Activated CD4-positive, alpha-beta T cell treated with anti-CD3 and anti-CD28 coated beads, Interleukin-10, Interleukin-2, amounts not matched to agents 100 ng/mL and 50 ng/mL, durations not matched to agents 16 hours and 8 hours (primary cell): ENCODE measurements around the gene FBLN2.

Experiments
- DNase-seq: peaks from one replicate; pipeline ENCODE4 v3.0.0-alpha.2; 2020

The FBLN2 gene

DNA sequence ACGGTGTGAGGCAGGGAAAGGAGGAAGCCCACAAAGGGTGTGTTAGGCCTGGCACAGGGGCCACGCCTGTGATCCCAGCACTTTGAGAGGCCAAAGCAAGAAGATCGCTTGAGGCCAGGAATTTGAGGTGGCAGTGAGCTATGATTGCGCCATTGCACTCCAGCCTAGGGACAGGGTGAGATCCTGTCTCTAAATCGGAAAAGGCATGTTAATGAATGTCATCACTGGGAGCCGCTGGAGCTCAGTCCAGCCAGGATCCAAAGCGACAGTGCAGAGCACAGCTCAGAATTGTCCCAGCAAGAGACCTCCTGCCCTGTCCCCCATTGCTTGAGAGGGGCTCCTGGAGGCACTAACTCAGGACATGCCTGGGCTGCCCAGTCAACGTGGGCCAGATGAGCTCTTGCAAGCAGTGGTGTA, 15.0 kb upstream of the FBLN2 start:
- no peak for DNase-seq

DNA sequence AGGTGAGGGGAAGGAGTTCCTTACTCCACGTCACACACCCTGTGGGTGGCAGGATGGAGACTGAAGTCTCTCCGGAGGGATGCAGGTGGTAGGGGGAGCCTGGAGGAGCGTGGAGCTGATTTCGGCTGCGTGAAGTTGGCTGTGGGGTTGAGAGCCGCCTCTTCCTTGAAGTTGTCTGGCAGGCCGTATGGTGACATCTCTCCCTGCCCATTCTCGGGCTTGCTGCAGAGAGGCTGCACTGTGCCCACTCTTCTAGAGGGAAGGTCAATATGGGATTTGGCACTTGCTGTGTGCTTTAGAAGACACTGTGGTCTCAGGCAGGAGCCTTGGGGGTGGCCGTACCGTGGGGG, 13.4 kb upstream of the FBLN2 start:
- DNase-seq = no peak

DNA sequence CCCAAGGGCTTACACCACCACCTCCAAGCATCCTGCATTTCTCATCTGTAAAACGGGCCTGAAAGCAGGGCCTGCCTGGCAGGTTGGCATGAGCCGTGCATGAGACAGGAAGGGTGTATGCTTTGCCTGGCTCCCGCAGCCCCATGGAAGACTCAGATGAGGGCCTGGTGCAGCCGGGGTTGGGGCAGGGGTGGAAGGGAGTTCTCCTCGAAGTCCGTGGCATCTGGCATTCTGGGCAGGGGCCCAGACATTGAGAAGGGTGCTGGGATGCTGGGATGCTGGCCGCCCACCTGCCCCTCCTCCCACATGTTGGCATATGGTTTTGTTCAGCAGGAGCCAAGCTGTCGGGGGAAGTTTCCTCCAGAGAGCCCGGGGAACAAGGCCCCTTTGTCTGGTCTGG, 13.0 kb upstream of the FBLN2 start:
- DNase-seq = no peak

DNA sequence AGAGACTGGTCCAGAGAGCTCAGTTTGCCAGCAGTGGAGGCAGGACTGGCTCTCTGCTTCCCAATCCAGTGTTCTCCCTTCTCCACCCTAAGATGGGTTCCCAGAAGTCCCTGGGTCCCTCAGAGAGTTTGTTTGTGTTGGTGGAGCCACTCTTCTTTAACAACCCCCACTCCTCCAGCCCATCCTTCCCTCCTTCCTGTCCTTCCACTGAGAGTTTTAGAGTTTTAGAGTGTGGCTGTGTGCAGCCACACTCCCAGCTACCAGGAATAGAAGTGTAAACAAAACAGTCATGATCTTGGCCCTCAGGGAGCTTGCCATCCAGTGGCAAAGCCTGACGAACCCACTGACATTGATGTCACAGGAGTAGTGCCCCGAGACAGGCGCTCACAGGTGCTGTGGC, 12.5 kb upstream of the FBLN2 start:
- no peak for DNase-seq

DNA sequence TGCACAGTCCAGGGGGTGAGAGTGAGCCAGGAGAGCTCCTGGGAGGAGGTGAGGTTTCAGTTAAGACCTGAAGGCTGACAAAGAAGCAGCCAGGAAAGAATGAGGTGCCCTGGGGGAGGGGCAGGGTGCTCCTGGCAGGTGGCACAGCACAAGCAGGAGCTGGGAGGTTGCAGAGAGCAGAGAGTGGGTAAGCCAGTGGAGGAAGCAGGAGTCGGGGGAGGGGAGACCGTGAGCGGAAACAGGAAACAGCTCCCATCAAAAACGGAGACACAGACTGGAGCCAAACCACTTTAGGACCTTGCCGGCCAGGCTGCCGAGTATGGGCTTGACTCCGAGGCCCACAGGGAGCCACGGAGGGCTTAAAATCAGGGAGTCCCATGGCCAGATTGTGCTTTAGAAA, 12.1 kb upstream of the FBLN2 start:
- no peak for DNase-seq

DNA sequence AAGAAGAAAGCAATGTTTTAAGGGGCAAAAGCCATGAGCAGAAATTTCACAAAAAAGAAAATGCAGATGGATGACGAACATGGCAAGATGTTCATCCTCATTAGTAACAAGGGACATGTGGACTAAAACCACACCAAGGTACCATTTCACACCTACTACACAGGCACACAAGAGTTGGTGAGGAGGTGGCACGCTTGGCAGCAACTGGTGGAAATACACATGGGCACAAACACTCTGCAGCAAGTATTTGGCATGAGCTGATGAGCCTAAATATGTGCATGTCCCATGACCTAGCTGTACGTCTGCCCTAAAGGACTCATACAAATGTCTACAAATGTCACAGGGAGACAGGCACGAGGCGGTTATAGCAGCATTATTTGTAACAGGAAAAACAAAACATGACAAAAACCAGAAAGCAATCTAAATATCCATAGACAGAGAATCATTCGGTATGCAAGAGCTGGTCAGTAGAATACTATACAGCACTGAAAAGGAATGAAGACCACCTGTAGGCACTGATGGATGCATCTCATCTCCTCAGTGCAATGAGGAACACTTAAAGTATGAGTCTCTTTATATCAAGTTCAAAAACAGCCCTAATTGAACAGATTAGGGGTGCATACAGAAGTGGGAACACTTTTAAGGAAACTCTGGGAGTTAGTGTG, 11.5 kb upstream of the FBLN2 start:
- no peak for DNase-seq

DNA sequence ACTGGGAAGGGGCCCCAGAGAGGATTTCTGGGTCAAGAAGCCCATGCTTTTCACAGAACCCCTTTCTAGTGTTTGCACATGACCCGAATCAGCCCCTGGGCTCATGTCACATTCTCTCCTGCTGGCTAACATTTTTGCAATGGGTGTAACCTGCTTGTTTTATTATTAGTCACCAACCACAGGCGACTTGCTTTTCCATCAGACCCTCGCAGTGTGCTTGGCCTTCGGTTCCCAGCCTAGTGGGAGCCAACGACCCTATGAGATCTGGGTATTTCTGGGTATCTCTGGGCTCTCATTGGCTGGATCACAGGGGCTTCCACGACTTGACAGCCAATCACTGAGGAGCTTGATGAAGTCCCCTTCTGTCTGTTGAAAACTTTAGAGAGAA, 11.0 kb upstream of the FBLN2 start:
- peak; percentile 4 for DNase-seq

DNA sequence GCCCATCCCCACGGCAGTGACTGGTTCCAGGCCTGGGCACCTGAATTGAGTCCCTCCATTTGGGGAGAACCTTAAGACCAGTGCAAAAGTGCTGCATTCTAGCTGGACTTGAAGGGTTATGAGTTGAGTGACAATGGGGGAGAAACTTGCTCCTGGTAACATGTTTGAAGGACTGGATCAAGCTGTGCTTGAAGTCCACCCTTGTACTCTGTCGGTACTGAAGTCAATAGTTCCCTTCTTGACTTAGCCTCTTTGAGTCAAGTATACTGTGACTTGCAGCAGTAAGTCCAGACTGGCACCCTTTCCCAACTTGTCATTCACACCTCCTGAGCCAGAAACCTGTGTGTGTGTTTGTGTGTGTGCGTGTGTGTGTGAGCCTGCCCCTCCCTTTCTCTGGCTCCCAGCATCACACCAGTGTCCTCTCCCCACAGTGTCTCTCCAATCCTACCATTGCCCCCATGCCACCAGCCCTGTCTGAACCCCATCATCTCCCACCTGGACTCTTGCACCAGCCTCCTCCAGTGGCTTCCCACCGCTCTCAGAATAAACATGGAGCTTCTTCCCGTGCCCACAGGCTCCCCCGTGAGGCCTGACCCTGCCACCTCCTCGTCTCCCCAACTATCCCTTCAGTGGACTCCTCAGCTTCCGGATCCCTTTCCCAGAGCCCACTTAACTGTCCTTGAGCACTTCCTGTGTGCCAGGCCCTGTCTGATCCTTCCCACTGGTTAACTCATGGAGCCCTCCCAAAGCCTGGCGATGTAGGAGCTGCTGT, 10.2 kb upstream of the FBLN2 start:
- DNase-seq = no peak

DNA sequence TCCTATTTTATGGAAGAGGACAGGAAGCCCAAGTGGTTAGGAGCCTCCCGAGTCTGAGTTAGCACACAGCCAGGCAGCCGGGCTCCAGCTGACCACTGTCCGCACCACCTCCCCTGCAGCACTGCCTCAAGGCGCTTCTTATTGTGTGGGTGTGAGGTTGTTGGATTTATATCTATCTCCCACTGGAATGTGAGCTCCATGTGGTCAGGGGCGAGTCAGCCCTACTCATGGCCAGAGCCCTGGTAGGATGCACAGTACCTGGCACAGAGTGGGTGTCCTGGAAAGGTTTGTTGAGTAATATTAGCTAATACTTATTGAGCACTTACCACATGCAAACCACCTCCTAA, 9.7 kb upstream of the FBLN2 start:
- DNase-seq = no peak

DNA sequence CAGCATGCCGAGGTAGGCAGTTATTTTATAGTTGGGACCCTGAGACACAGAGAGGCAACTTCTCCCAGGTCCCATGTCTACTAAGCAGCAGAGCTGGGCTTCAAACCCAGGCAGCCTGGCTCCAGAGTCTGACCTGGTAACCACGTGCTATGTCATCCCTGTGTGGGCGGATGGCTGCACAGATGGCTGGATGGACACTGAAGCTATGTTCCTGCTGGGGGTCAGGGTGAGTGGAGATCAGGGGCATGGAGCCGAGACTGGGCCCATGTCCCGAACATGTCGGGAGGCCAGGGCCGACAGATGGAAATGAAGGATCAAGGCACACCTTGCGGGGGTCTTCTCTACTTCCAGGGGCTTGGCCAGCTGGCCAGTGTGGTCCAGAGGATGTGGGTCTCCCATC, 9.3 kb upstream of the FBLN2 start:
- no peak for DNase-seq

DNA sequence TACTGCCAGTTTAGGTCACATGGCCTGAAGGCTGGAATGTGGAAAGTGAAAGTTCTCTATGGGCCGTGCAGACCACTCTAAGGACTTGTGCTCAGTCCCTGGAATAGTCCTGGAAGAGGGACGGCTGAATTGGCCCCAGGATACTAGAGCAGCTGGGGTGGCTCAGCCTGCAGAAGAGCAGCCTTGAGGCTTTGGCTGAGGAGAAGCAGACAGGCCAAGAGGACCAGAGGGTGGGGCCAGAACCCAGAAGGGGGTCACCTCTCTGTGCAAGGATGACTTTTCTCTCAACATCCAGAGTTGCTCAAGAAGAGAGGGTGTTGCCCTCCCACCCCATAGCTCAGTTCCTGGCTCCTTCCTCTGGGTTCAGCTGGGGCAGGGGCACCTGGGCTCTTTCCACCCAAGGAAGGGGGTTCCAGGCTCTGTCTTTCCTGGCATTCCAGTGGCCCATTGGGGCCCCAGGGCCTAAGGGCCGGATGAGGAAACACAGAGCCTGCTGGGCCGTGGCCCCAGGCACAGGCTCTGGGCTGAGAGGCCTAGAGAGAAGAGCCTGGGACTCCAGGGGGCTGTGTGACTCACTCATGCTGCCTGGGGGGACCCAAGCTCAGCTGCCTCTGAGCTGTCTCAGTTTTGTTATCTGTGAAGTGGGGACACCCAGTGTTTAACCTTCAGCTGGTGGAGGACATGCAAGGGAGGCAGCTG, 8.5 kb upstream of the FBLN2 start:
- no peak for DNase-seq

DNA sequence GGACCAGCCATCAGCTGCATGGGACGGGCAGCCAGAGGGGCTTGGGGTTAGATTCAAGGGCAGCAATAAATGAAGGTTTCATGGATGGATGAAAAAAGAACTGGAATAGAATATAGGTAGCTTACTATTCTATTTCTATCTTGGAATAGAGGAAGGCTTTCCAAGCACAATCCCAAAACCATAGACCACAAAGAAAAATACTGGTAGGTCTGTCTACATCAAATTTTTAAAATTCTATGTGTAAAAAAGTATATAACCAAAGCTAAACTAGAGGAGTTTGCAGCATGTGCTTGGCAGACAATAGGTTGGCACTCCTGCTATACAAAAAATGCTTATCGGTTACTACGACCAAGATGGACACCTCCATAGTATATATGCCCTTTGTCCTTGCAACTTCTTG, 7.2 kb upstream of the FBLN2 start:
- DNase-seq = no peak

DNA sequence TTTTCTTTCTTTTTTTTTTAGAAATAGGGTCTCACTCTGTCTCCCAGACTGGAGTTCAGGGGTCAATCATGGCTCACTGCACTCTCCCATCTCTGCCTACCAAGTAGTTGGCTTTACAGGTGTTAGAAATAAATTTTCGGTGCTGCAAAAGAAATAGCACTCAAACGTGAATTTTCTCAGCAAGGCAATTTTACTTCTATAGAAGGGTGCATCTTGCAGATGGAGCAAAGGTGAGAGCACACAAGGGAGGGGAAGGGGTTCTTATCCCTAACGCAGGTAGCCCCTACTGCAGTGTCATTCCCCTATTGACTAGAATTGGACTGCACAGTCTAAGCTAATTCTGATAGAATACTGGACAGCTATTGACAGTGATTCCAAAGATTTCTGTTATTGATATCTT, 6.8 kb upstream of the FBLN2 start:
- no peak for DNase-seq

DNA sequence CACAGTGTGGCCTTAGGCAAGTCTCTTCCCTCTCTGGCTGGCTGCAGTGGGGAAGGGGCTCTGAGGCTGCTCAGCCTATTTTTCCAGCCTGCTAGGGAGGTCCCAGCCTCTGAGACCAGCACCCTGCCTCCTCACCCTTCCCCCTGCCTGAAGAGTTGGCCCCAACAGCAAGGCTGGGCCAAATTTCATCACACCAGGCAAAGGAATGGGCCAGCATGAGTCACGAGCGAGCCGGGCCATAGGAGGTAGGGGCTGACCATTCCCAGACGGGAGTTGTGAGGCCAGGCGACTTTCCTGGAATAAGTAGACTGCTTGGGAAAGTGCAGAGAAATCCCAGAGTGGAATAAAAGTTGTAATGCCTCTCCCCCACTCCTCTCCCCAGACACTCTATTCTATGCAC, 5.7 kb upstream of the FBLN2 start:
- DNase-seq = no peak

DNA sequence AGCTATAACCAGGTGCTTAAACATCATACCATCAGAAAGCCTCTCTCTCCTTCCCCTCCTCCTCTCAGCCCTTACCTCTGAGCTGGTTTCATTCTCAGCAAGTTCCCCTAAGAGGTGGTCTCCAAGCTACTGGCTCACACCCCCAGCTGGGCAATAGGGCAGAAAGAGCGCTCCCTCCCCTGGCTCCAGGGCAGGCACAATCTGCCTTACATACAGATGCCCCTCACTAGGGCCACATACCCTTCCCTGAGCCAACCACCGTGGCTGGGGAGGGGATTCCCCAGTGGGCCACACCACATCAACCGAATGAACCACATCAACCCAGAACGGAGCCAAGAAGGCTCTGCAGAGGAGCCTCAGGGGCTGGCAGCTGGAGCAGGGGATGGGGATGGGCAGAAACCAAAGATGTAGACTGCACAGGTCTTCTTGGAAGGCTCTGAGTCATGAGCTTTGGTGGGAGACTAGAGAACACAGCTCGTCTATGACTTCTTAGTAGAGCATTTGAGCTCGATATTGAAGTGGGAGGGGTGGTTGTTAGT, 4.6 kb upstream of the FBLN2 start:
- DNase-seq = peak; percentile 73

DNA sequence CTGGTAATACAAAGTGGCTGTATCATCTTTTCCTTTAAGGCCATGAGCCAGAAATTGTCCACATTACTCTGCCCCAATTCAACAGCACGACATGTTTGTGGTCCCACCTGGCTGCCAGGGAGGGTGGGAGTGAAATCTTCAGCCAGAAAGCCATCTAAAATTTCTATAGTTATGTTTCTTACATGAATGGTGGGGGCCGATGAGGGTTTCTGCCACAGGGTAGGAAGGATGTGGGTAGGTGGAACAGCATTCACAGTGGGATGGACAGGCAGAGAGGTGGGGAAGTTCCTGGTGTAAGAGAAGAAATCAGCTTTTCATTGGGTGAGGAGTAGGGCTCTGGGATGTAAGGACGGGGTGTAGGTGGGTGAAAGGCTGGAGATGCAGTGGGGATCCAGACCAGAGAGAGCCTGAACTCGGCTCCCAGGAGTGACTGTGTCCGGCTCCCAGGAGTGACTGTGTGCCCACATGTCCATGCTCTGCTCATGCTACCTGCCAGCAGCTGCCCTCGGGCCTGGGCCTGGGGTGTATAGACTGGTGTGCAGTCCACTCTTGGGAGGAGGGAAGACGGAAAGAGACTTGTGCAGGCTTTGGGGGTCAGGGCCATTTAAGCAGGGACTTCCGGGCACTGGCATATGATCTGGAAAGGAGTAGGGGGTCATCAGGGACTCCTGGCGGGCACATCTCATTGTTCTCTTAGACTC, 3.8 kb upstream of the FBLN2 start:
- no peak for DNase-seq

DNA sequence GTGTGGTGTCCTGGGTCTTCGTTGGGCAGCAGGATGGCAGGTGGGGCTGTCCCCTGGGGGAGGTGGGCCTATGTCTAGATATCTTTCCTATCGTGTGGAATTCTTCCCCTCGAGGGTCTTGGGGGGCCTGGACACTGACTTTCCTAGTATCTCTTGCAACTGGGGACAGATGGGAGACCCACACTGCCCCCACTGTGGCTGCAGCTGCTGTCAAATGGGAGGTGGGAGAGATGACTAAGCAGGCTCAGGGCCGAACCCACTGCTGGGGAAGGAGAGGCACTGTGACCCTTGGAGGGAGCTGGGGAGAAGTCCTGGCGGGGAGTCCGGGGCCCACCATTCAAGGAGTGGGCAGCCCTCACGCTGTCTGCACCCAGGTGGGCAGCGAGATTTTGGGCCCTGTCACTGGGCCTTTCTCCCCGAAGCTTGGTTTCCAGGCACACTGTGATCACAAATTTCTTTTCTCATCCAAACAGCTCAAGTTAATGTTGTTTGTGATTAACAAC, 2.9 kb upstream of the FBLN2 start:
- DNase-seq = no peak

DNA sequence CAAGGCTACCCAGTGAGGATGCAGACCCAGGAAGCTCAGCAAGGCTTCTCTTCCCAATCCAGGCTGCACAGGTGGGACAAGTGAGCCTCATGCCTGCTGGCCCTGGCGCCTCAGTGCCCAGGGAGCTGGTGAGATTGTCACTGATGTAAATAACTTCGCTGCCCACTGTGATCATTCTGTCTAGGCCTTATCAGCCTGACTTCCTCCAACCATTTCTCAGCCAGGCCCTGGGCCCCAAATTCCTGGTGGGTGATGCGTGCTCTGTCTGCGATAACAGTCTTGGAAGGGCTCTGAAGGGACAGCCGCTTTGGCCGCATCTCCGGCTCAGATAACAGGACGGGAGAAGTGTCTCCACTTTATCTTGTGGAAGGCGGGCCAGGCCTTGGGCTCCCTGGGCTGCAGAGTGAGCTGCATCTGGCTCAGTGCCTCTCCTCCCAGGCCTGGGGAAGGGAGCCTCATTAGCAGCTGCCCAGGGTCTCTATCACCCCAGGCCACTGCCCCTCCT, 2.2 kb upstream of the FBLN2 start:
- DNase-seq = no peak

DNA sequence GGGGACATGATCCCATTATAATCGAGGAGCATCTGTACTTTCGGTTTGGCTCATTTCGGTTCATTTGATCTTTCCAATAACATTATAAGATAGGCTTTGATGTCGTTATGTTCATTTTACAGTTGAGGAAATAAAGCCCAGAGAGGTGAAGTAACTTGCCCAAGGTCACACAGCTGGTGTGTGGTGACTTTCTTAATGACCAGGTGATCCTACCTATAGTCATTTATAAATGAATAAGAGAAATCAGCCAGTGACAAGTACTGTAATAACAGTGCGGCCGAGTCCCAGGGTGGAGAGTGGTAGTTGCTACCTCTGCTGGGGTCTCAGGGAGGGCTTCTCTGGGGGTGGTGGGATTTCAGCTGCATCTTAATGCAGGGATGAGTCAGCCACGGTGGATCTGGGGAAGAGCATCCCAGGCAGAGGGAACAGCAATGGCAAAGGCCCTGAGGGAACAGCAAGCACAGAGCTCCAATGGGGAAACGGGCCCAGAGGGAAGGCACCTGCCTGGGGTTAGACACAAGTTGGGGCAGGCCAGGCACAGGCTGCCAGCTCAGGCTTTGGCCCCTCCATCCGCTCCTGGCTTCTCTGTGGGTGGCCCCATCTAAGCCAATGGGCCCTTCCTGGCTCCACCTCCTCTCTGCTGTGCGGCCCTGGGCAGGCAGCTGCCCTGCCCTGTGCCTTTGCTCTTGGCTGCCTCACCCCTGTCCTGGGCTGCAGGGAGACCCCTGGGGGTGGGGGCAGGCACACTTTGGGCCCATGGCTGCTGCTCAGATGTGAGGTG, 1.1 kb upstream of the FBLN2 start:
- DNase-seq = no peak

DNA sequence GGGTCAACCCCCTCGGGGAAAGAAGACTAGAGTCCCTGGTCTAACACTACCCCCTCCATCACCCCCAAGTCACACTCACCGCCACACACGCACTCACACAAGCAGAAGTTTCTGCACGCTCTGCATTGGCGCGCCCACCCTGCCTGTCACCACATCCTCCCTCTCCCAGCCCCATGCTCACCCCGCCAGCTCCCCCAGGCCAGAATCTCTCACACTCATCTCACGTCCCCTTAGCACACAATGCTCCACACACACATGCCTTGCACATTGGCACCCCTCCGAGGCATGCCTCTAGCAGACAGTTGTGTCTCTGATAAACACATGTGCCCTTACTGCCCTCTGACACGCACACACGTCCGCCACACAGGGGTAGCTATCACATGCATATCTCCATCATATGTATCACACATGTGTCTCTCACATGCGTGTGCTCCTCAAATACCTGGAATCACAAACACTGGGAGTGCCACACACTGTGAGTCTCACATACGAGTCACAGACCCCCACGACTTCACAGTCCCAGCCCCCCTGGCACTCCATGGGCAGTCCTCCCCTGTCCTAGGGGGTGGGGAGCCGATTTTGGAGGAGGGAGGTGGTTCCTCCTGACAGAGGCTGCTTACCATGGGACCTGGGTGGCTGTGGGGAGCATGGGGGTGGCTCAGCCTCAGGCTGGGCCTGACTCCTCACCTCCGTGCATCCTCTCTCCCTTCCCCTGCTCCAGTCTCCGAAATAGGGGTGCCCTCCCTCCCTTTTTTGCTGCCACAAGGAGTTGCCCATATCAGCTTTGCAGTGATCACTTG, 898 bp downstream of the FBLN2 start:
- no peak for DNase-seq

DNA sequence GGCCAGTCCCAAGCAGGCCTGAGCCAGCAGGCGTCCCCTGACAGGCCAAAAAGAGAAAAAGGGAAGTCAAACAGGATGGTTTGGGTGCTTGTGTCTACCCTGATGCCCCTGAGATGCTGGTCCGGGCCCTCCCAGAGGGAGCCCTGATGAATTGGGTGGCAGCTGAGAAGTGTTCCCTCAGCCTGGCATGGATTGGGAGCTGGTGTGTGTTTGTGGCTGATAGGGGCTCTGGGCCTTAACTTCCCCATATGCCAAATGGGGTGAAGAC, 1.4 kb downstream of the FBLN2 start:
- no peak for DNase-seq
